Measurements from ENCODE around the gene PPP2R5C.

The PPP2R5C gene

GRCh38 chr14:101895256-101895655, 133.7 kb downstream of the PPP2R5C start:
- DNase-seq, result no peak

- no peak for DNase-seq
Observed at GRCh38 chr14:101897326-101897725, 135.8 kb downstream of the PPP2R5C start.

GRCh38 chr14:101898416-101898815, 136.9 kb downstream of the PPP2R5C start:
- no peak for DNase-seq

GRCh38 chr14:101899263-101899662, 137.8 kb downstream of the PPP2R5C start:
- no peak for DNase-seq

- DNase-seq, result no peak
Observed at GRCh38 chr14:101900253-101900652, 138.7 kb downstream of the PPP2R5C start.

GRCh38 chr14:101903111-101903561, 141.6 kb downstream of the PPP2R5C start:
- DNase-seq, result no peak

- DNase-seq, result no peak
Observed at GRCh38 chr14:101905614-101906013, 144.1 kb downstream of the PPP2R5C start.

GRCh38 chr14:101906645-101907044, 145.1 kb downstream of the PPP2R5C start:
- DNase-seq, result no peak

GRCh38 chr14:101907619-101908018, 146.1 kb downstream of the PPP2R5C start:
- no peak for DNase-seq

GRCh38 chr14:101908795-101909194, 147.3 kb downstream of the PPP2R5C start:
- no peak for DNase-seq

GRCh38 chr14:101909371-101910096, 148.0 kb downstream of the PPP2R5C start:
- no peak for DNase-seq

- no peak for DNase-seq
Observed at GRCh38 chr14:101912841-101913240, 151.3 kb downstream of the PPP2R5C start.

- DNase-seq, result no peak
Observed at GRCh38 chr14:101914083-101914482, 152.6 kb downstream of the PPP2R5C start.

- no peak for DNase-seq
Observed at GRCh38 chr14:101915871-101916815, 154.6 kb downstream of the PPP2R5C start.

- DNase-seq, result no peak
Observed at GRCh38 chr14:101916816-101917412, 155.4 kb downstream of the PPP2R5C start.

- no peak for DNase-seq
Observed at GRCh38 chr14:101917413-101918017, 156.0 kb downstream of the PPP2R5C start.

GRCh38 chr14:101918065-101918989, 156.8 kb downstream of the PPP2R5C start:
- DNase-seq, result no peak

GRCh38 chr14:101920271-101920670, 158.8 kb downstream of the PPP2R5C start:
- no peak for DNase-seq

GRCh38 chr14:101922866-101923265, 161.4 kb downstream of the PPP2R5C start:
- DNase-seq, result no peak

- no peak for DNase-seq
Observed at GRCh38 chr14:101925152-101925551, 163.6 kb downstream of the PPP2R5C start.

- DNase-seq, result no peak
Observed at GRCh38 chr14:101926085-101926484, 164.6 kb downstream of the PPP2R5C start.

- DNase-seq, result no peak
Observed at GRCh38 chr14:101926620-101927019, 165.1 kb downstream of the PPP2R5C start.
